Lower lobe of right lung (tissue), 2 donors: Measurements from ENCODE around the gene YJU2. TPM values are rescaled to one million over a fixed set of nuclear protein-coding genes. Genes with fewer than 3 reads are reported as not detected.

Source experiments
- ATAC-seq, 2 donors: fragments of 200-7000 bp; cut with Tn5 transposase; one replicate each; pipeline ENCODE4 v1.9.1; 2020 to 2022; ENCODE audit warnings: mild to moderate bottlenecking in 2 of 2, moderate library complexity in 2 of 2
- DNase-seq: peaks from one replicate; pipeline ENCODE4 v3.0.0-alpha.2; 2020
- H3K27ac ChIP-seq: fragments of 200-600 bp; one replicate; pipeline ENCODE4 v1.8.0; 2022
- H3K27me3 ChIP-seq: fragments of 200-600 bp; one replicate; pipeline ENCODE4 v1.8.0; 2022; ENCODE audit warnings: low read depth
- H3K36me3 ChIP-seq: fragments of 200-600 bp; one replicate; pipeline ENCODE4 v1.8.0; 2022; ENCODE audit warnings: mild to moderate bottlenecking
- H3K4me1 ChIP-seq: fragments of 200-600 bp; one replicate; pipeline ENCODE4 v1.8.0; 2022
- H3K4me3 ChIP-seq: fragments of 200-600 bp; one replicate; pipeline ENCODE4 v1.8.0; 2022; ENCODE audit warnings: mild to moderate bottlenecking
- H3K9me3 ChIP-seq: fragments of 200-600 bp; one replicate; pipeline ENCODE4 v1.8.0; 2022
- intact Hi-C: fragments of 100-400 bp; cut with DNase I; formaldehyde crosslinking; loops from one replicate; pipeline ENCODE4 v1.11.0; 2022
- total RNA-seq: library from RNA; stranded (reverse); fragmentation: NEBNext Ultra II Directional; extraction: Animal tissue kit (Norgen Biotek cat#: 25700); gene quantifications from one replicate; pipeline ENCODE4 v1.2.1, GENCODE V29; 2021
- TF ChIP-seq, protein P1 (sequence below): fragments of 200-600 bp; IDR thresholded peaks from one replicate; pipeline ENCODE4 v1.8.0; 2022; ENCODE audit warnings: antibody characterized with exemption, mild to moderate bottlenecking
- donor health status: DM: no; HTN: yes; CAD: no; lungs with severe emphysema.

YJU2 gene
- total RNA-seq, 1 donor from 2014 or later = 16.7 TPM

DNA sequence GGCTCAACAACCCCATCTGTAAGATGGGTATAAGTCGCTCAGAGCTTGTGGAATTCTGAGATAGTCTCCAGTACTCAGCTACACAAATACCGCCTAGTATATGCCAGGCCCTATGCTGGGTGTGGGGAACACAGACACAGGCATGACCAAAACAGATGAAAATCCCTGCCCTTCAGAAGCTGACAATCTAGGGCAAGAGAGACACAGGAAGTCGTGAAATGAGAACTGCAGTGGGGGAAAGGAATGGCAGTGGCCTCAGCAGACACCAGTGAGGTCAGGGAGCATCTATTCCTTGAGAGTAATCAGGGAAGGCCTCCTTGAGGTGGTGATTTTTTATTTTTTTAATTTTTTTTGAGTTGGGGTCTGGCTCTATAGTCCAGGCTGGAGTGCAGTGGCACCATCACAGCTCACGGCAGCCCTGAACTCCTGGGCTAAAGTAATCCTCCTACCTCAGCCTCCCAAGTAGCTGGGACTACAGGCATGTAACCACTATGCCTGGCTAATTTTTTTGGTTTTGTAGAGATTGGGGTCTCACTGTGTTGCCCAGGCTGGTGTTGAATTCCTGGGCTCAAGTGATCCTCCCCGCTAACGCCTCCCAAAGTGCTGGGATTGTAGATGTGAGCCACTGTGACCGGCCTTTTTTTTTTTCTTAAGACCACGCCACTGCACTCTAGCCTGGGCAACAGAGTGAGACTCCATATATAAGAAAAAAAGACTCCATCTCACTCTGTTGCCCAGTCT is 52.1 kb downstream of the YJU2 start:
- ATAC-seq (no peak), DNase-seq (no peak)
- TF ChIP-seq, protein P1, sequence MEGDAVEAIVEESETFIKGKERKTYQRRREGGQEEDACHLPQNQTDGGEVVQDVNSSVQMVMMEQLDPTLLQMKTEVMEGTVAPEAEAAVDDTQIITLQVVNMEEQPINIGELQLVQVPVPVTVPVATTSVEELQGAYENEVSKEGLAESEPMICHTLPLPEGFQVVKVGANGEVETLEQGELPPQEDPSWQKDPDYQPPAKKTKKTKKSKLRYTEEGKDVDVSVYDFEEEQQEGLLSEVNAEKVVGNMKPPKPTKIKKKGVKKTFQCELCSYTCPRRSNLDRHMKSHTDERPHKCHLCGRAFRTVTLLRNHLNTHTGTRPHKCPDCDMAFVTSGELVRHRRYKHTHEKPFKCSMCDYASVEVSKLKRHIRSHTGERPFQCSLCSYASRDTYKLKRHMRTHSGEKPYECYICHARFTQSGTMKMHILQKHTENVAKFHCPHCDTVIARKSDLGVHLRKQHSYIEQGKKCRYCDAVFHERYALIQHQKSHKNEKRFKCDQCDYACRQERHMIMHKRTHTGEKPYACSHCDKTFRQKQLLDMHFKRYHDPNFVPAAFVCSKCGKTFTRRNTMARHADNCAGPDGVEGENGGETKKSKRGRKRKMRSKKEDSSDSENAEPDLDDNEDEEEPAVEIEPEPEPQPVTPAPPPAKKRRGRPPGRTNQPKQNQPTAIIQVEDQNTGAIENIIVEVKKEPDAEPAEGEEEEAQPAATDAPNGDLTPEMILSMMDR = no peak
- peaks cover 31% of the 10 kb centered on the region for H3K27me3 ChIP-seq
- no peaks in the 10 kb centered on the region for H3K36me3 ChIP-seq
- H3K27ac ChIP-seq = no peak overlapping the region
- no peaks in the 10 kb centered on the region for H3K9me3 ChIP-seq
- no peaks in the 10 kb centered on the region for H3K4me1 ChIP-seq
- H3K4me3 ChIP-seq = no peak overlapping the region
- intact Hi-C loops = no loop called here

- ATAC-seq = no peak
- DNase-seq = no peak
- H3K4me3 ChIP-seq = no peak overlapping the region
- no peaks in the 10 kb centered on the region for H3K4me1 ChIP-seq
- intact Hi-C loops = no loop called here
- H3K36me3 ChIP-seq = no peaks in the 10 kb centered on the region
- H3K9me3 ChIP-seq = no peaks in the 10 kb centered on the region
- no peak overlapping the region for H3K27ac ChIP-seq
- H3K27me3 ChIP-seq = peaks cover 36% of the 10 kb centered on the region
- TF ChIP-seq, protein P1 = no peak
Measured at GRCh38 chr19:4300589-4300988, 53.7 kb downstream of the YJU2 start.

DNA sequence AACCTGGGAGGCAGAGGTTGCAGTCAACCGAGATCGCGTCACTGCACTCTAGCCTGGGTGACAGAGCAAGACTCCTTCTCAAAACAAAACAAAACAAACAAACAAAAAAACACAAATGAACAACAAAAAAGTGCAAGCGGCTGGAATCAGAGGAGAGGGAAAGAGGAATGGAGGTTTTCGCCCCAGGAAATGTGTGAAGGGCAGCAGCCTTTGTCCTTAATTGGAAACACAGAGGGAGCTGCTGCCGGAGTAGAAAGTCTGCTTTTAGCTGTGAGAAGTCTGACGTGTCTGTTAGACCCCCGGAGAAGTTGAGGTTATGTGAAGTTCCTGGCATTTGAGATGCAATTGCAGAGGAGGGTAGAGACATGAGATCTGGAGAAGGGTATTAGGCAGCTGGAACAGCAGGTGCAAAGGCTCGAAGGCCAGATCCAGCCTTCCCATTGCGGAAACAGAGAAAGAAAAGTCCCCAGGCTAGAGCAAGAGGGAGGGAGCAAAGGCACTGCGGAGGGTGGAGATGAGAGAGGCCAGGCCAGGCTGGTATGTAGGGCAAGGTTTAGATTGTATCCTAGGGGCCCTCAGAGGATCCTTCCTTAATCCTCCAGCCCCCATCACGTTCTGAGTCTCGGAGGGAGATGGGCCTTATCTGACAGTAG is 54.8 kb downstream of the YJU2 start:
- TF ChIP-seq, protein P1 = no peak
- no peak for ATAC-seq
- Histone ChIP-seq H3K4me3 (no peak overlapping the region), H3K27ac (no peak overlapping the region), H3K27me3 (peaks cover 27% of the 10 kb centered on the region), H3K4me1 (no peaks in the 10 kb centered on the region), H3K36me3 (no peaks in the 10 kb centered on the region), H3K9me3 (no peaks in the 10 kb centered on the region)
- intact Hi-C loops = no loop called here
- DNase-seq = no peak

- H3K36me3 ChIP-seq = no peaks in the 10 kb centered on the region
- H3K27ac ChIP-seq = no peak within 1 kb of the TSS
- TF ChIP-seq, protein P1 = no peak
- no peaks in the 10 kb centered on the region for H3K9me3 ChIP-seq
- H3K4me3 ChIP-seq = no peak within 1 kb of the TSS
- no peaks in the 10 kb centered on the region for H3K4me1 ChIP-seq
- intact Hi-C loops = no loop called here
- H3K27me3 ChIP-seq = peaks cover 23% of the 10 kb centered on the region
- no peak for DNase-seq
- no peak for ATAC-seq
Measured at GRCh38 chr19:4302243-4302640, 55.4 kb downstream of the YJU2 start, which contains the start of gene TMIGD2. Gene TMIGD2, minus strand, starts transcription at chr19:4302389. Its CDS starts 4 bp downstream, at chr19:4302385.

GRCh38 chr19:4303819-4304537 is 57.1 kb downstream of the YJU2 start:
- H3K27ac ChIP-seq = no peak overlapping the region
- TF ChIP-seq, protein P1 = no peak
- DNase-seq (no peak), ATAC-seq (no peak)
- no peaks in the 10 kb centered on the region for H3K4me1 ChIP-seq
- H3K4me3 ChIP-seq = no peak overlapping the region
- H3K27me3 ChIP-seq = peaks cover 23% of the 10 kb centered on the region
- intact Hi-C loops = no loop called here
- H3K9me3 ChIP-seq = no peaks in the 10 kb centered on the region
- H3K36me3 ChIP-seq = no peaks in the 10 kb centered on the region
